Measurements from ENCODE around the gene FRMD3. TPM values are rescaled to one million over a fixed set of nuclear protein-coding genes. Genes with fewer than 3 reads are reported as not detected.

Gene FRMD3
- total and polyA plus RNA-seq, 2 donors (not counting 1 experiment from before 2014, with no cell fraction given): 0.19 to 0.66 TPM

- Histone ChIP-seq H3K4me3 (replicated peaks in 1 of 4; ENCODE audit: control extremely low read depth in 1 of 4, insufficient read depth in 1 of 4, low read depth in 3 of 4, low read length in 4 of 4) (no peak overlapping the region), H3K79me2 (ENCODE audit: control insufficient read depth, insufficient read depth, low read length) (no peaks in the 10 kb centered on the region), H3K27ac (ENCODE audit: insufficient read depth, low read length) (no peak overlapping the region), H2AFZ (ENCODE audit: low read length) (no peak overlapping the region), H3K9me3 (ENCODE audit: control insufficient read depth, insufficient read depth, low read depth, low read length) (no peaks in the 10 kb centered on the region), H3K9ac (ENCODE audit: insufficient read depth, low read length) (no peak overlapping the region), H3K4me1 (ENCODE audit: control insufficient read depth, extremely low read depth, insufficient read depth, low read length) (no peaks in the 10 kb centered on the region), H3K4me2 (ENCODE audit: extremely low read depth, insufficient read depth, low read length) (no peak overlapping the region), H3K27me3 (ENCODE audit: control insufficient read depth, insufficient read depth, low read length) (peaks cover 4% of the 10 kb centered on the region), H3K36me3 (ENCODE audit: control insufficient read depth, insufficient read depth, low read length) (no peaks in the 10 kb centered on the region), H4K20me1 (ENCODE audit: control insufficient read depth, extremely low read depth, insufficient read depth, low read length) (no peaks in the 10 kb centered on the region)
- peak in 1 of 2 donors; percentile 22 for DNase-seq (ENCODE audit: low read depth in 2 of 2)
- TF ChIP-seq, protein P1, sequence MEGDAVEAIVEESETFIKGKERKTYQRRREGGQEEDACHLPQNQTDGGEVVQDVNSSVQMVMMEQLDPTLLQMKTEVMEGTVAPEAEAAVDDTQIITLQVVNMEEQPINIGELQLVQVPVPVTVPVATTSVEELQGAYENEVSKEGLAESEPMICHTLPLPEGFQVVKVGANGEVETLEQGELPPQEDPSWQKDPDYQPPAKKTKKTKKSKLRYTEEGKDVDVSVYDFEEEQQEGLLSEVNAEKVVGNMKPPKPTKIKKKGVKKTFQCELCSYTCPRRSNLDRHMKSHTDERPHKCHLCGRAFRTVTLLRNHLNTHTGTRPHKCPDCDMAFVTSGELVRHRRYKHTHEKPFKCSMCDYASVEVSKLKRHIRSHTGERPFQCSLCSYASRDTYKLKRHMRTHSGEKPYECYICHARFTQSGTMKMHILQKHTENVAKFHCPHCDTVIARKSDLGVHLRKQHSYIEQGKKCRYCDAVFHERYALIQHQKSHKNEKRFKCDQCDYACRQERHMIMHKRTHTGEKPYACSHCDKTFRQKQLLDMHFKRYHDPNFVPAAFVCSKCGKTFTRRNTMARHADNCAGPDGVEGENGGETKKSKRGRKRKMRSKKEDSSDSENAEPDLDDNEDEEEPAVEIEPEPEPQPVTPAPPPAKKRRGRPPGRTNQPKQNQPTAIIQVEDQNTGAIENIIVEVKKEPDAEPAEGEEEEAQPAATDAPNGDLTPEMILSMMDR (conservative IDR thresholded peaks at IDR 0.05 in 1 of 2, IDR thresholded peaks at IDR 0.05 in 1 of 2; ENCODE audit: low read depth in 1 of 2, low read length in 2 of 2): no peak
- no peak for TF ChIP-seq EZH2 (IDR thresholded peaks at IDR 0.05; ENCODE audit: low read length, missing control alignments)
Observed at GRCh38 chr9:83196946-83197345, 341.3 kb downstream of the FRMD3 start.

Other genes with a start within 250 kb of the FRMD3 start
- gene IDNK, start 84.7 kb upstream of the FRMD3 start, total RNA-seq: 5.9 and 7.8 TPM in 2 replicates
- 4.5 and 7.0 TPM in 2 replicates for gene IDNK, start 84.7 kb upstream of the FRMD3 start, polyA plus RNA-seq
- gene UBQLN1, start 169.6 kb upstream of the FRMD3 start, total RNA-seq: 81.7 and 141 TPM in 2 replicates
- gene UBQLN1, start 169.6 kb upstream of the FRMD3 start, polyA plus RNA-seq: 121 and 130 TPM in 2 replicates

Measured in fibroblast of lung (primary cell).